GM19025 (cell line): ENCODE results near the gene HSP90AA1.
"Not testable (repeated sequence)": the region's sequence is repeated elsewhere in the genome, so short reads cannot be mapped to it uniquely, and the experiment has no call there.

Source experiments
- ATAC-seq: cut with Tn5 transposase; IDR thresholded peaks from one replicate; pipeline ENCODE4 v1.9.1; 2021; ENCODE audit warnings: mild to moderate bottlenecking, low read depth, moderate library complexity; ENCODE audit not compliant: unreplicated experiment

Gene HSP90AA1

DNA sequence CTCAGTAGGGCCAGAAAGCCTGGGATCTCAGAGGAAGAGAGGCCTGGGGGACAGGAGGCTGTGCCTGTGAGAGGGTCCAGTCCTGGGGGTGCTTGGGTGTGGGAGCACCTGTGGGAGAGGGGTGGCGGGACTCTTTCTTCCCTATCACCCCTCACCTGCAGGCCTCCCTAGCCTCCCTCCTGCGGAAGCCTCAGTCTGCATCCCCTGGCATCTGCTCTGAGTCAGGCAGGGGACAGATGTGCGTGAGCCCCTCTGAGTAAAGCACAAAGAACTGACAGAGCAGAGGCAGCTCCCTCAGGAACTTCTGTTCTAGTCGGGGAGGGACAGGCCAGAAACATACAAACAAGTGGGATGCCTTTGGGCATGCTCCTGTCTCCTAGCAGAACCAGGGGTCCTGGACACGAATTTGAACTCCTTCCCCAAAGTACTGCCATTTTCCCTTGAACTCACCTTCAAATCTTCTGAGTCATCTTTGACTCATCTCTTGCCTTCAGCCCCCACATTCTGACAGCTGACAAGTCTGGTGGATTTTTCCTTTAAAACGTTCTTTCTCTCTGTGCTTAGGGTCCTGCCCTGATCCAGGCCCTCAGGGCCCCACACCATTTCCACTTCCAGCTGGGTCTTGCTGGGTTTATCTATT, 8.5 kb upstream of the HSP90AA1 start:
- no peak for ATAC-seq

DNA sequence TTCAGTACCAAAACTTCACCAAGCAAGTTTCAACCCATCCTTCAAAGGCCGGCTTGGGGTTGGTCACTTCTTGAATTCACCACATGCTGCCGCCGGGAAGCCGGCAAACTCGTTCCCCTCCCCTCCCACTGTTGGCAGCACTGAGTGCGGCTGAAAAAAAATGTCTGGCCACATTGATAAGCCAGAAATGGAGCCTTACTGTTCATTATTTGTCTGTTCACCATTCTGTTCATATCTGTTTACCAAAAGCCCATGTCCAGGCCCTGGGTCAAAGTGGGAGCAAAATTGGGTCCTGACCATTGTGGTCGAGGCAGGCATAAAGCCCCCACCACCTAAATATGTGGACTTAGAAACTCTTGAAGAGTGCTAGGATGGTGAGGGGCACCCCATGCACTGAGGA, 7.3 kb upstream of the HSP90AA1 start:
- ATAC-seq, result no peak

DNA sequence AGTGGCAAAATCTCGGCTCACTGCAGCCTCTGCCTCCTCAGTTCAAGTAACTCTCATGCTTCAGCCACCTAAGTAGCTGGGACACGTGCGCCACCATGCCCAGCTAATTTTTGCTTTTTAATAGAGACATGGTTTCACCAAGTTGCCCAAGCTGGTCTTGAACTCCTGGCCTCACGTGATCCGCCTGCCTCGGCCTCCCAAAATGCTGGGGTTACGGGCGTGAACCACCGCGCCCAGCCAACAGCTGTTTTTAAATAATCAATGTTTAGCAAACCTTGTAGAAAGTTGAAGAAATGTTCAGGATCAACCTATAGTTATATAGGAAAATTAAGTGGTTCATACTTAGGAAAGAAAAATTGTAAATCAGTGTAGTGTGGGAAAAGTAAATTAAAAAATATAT, 6.0 kb upstream of the HSP90AA1 start:
- no peak for ATAC-seq

DNA sequence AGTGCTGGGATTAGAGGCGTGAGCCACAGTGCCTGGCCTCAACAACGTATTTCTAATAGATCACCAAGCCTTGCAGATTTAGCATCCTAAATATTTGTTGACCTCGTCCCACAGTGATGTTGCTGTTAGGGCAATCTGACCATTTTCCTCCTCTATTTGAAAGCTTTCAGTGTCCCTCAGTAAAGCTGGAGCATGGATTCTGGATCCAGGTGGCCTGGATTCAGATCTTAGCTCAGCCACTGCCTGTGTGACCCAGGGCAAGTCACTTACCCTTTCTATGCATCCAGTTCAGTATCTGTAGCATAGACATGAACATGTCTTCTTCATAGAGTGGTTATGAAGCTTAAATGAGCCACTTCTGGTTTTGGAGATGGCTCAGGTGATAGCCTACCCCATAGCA, 3.9 kb upstream of the HSP90AA1 start:
- ATAC-seq, result no peak

DNA sequence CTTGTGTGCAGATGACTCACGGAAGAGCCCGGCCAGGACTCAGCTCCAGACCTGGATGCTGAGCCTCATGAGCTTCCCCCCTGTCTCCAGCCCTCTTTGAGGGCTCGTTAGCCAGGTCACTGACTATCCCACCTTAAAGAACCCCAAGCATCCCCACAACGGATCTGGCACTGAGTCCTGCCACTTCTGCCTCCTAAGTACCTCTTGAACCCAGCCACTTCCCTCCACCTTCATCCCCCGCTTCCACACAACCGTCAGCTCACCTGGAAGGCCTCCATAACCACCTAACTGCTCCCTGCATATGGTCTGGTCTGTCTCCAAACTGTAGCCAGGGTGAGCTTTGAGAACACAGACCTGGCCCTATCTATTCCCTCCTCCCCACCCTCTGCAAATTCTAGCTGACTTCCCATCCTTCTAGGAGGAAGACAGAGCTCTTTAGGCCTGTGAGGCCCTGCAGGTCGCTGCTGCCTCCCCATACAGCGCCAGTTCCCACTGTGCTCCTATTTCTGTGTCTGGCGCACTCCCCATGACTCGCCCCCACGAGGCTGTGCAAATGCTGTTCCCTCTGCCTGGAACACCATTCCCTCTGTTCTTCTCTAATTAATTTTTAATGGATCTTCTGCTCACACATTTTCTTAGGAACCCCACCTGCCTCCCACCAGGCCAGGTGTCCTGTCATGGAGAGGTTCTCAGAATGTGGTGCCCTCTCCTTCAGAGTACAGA, 2.9 kb upstream of the HSP90AA1 start:
- no peak for ATAC-seq

DNA sequence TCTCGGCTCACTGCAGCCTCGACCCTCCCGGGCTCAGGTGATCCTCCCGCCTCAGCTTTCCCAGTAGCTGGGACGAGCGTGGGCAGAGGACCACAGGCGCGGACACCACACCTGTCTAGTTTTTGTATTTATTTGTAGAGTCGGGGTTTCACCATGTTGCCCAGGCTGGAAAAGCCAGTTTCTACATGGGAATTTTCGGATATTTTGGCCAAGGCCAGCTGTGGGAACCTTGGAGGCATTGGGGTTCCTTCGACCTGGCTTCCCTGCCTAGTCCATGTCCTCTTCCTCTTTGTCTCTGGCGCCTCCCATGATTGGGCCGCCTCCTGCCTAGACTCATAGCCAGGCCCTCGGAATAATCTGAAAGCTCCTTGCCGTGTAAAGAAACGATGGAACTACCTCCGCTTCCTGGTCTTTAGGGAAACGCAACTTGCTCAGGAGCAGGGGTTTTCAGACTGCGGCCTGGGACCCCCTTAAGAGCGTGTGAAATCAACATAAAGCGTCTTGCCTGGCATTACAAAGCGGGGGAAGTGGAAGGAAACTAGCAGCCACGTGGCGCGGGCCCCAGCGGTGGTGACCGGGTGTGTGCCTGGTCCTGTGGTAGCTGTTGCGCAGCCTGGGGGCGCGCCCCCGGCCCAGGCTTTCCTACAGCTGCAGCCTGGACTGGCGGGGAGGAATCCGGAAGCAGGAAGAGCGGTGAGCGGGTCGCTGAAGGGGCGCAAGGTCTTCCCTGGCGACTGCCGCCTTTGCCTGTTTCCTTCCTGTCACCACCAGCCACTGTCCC, 1.4 kb upstream of the HSP90AA1 start:
- ATAC-seq, result no peak

DNA sequence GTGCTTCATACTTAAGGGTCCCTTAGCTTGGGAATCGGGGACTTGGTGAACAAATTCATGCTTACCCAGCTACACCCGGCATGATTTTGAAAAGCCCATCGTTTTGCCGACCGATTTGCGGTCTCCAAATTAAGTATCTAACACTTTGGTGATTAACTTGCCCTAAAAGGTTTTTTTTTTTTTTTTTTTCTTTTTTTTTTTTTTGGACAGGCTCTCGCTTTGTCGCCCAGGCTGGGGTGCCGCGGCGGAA, 843 bp upstream of the HSP90AA1 start:
- ATAC-seq, result no peak

DNA sequence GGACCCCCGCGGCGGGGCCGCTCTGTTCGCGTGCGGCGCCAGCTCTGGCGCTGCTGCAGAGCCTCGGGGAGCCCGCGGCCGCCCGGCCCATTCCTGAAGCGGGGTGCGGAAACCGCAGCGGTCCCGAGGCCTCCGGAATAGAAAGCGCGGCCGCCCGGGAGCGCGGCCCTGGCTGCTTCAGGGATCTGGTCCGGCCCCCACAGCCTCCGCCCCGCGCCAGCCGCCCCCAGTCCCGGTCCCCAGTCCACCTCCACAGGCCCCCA, 204 bp downstream of the HSP90AA1 start:
- no peak for ATAC-seq

DNA sequence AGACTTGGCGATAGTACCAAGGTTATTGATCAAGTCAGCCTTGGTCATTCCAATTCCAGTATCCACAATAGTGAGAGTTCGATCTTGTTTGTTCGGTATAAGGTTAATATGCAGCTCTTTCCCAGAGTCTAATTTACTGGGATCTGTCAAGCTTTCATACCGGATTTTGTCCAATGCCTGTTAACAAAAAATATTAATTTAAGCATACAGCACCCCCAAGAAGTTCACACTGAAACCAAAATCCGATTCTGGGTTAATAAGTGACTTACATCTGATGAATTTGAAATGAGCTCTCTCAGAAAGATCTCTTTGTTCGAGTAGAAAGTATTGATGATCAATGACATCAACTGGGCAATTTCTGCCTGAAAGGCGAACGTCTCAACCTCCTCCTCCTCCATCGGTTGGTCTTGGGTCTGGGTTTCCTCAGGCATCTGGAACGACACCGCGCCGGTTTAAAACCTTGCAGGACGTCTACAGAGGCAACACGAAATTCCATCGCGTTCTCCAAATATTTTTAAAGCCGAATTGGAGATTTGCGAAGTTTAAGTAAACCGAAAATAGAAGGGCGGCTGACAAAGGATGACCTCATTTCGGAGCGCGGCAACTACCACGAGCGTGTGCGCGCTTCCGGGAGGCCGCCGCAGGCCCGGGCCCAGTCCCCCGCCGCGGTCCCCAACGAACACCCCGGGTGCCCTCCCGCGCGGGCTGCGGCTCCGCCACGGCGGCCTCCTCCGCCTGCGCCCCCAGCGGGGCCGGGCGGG, 716 bp downstream of the HSP90AA1 start:
- peak; percentile 8 for ATAC-seq

DNA sequence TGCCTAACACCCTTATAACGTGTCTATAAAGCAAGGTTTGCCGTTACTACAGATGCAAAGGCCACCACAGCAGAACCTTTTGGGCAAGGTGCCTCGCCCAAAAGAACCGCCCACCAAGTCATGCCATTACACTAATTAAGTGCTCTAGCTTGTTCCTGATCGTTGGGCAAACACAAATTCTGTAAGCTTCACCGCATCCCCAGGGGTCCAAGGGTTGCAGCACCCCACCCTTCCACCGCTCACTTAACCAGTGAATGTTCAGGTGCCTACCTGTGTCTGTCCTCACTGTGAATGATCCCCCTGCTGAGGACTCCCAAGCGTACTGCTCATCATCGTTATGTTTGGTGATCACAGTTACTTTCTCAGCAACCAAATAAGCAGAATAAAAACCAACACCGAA, 1.4 kb downstream of the HSP90AA1 start:
- ATAC-seq, result no peak

DNA sequence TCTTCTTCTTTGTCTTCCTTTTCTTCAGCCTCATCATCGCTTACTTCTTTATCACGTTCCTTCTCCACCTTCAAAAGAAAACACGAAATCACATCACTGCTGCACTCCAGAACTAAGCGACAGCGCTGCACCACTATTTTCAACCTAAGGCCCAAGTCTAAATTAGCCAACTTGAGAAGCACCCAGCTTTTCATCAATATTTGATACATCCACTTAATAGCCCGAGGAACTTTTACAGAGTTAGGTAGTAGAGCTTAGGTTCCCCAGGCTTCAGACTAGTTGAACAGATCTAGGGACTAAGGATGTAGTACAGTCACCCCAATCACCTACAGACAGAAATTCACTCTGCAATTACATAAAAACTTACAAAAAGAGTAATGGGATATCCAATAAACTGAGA, 1.9 kb downstream of the HSP90AA1 start:
- ATAC-seq, result no peak

DNA sequence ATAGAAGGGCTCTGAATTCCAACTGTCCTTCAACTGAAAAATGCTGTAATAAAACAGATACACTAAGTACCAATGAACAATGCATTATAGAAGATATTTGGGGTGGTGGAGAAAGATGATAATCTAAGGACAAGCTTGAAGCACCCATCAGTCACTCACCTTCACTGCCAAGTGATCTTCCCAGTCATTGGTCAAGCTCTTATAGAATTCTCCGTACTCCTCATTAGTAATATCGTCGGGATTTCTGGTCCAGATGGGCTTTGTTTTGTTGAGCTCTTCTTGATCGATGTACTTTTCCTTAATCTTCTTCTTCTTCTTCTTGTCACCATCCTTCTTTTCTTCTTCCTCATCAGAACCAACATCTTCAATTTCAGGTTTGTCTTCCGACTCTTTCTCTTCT, 2.3 kb downstream of the HSP90AA1 start:
- not testable (repeated sequence) for ATAC-seq

DNA sequence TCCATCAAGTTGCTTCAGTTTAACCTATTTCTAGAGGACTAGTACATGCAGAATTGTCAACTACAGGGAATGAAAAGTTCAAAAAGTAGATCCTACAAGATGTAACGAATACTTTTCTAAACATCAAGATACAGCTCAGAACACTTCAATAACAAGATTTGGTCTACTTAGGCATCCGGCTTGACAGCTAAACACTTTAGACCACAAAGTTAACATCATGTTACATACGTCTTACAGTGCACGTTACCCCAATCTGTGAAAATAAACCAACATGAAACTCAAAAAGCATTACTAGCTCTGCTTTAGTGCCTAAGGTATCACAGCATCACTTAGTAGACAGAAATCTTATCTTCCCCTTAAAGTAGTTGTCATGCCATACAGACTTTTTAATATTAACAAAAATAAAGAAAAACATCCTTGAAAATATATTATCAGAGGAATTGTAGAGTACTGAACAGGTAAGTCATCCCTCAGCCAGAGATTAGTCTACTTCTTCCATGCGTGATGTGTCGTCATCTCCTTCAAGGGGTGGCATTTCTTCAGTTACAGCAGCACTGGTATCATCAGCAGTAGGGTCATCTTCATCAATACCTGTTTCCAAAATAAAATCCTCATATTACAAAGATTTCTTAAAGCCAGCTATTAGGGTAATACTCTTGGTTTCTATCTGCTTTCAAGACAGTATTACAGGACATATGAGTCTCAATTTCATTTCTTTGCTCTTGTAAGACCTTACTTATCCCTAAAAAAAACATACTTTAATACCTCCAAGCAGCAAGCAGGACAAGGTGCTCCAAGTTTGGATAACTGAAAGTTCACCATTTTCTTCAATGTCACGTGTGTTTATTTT, 5.4 kb downstream of the HSP90AA1 start:
- ATAC-seq, result no peak

DNA sequence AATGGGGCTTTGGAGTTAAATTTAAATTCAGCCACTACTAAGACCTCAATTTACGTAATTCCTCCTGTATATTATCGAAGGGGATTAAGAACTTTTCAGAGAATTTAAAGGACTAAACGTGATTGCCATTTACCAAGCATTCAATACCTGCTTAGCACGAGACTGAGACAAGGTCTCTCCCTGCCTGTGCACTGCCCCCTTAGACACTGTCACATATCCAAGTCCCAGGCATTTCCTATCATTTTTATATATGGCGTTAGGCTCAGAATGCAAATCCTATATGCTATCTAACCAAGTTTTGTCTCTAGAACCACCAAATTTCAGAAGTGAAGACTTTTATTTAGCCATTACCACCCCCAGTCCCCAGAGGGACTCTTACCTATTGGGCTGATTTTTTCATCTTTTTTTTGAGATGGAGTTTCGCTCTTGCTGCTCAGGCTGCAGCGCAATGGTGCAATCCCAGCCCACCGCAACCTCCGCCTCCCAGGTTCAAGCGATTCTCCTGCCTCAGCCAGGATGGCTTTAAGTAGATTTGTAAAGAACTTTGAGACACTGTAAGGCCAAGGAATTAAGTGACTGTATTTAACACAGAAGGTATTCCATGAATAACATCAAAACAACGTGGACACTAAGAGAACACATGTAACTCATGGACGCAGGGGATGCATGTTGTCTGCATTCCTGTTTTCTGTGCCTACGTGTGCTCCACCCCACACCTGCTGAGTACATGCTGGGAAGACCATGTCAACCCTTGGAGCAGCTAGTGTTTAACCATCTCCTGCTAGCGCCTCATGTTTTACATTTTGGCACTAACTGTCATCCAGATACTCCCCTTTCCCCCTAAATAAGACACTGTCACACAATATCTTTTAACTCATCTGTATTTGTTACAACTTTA, 6.4 kb downstream of the HSP90AA1 start:
- no peak for ATAC-seq

DNA sequence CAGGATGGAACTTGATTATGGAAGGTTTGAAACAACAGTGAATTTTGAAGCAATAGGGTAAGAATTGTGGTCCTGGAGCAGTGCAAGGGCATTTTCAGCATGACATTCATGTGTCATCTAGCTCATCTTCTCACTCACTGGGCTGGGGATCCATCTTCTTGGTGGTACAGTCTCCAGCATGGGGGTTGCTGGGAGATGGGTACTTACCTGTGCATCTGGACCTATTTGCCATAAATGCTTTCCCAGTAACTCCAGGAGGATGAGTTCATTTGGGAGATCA, 7.2 kb downstream of the HSP90AA1 start:
- no peak for ATAC-seq

DNA sequence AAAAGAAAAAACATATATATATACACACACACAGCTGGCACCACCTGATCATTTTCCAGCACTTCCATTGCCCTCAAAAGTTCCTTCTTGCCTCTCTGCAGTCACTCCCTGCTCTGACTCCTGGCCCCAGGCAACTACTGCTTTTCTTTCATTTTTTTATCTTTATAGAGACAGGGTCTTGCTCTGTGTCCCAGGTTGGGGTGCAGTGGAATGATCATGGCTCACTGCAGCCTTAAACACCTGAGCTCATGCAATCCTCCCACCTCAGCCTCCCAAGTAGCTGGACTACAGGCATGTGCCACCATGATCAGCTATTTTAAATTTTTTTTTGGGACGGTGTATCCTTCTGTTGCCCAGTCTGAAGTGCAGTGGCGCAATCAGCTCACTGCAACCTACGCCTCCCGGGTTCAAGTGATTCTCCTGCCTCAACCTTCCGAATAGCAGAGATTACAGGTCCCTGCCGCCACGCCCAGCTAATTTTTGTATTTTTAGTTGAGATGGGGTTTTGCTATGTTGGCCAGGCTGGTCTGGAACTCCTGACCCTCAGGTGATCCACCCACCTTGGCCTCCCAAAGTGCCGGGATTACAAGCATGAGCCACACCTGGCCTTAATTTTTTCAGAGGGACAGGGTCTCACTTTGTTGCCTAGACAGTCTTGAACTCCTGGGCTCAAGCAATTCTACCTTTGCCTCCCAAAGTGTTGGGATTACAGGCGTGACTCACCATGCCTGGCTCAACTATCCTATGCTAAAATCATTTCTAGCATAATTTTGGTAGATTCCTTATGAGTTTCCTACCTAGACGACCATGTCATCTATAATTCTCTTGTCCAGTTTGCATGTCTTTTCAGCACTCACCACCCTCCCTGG, 7.8 kb downstream of the HSP90AA1 start:
- no peak for ATAC-seq

DNA sequence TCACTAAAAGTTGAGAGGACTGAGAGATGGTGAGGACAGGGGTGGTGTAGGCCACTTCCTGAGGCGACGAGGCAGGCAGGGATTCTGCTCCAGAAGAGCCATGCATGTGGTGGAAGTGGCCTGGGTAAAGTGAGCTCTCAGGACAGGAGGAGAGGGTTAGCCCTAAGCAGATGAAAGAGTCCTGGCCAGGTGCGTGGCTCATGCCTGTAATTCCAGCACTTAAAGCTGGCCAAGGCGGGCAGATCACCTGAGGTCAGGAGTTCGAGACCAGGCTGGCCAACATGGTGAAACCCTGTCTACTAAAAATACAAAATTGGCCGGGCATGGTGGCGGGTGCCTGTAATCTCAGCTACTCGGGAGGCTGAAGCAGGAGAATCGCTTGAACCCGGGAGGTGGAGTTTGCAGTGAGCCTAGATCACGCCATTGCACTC, 8.5 kb downstream of the HSP90AA1 start:
- ATAC-seq, result not testable (repeated sequence)

DNA sequence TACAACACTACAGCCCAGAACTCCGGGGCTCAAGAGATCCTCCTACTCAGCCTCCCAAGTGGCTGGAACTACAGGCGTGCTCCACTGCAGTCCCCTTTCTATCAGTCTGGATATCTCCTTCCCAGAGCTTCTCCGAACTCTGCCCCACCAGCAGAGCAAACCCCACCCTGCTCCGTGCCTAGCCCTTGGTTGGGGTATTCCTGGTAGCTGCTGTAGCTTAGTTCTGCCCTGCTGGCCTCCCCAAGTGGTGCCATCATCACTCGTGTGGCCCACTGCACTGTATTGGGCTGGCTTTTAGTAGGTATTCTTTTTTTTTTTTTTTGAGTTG, 9.5 kb downstream of the HSP90AA1 start:
- ATAC-seq, result no peak

DNA sequence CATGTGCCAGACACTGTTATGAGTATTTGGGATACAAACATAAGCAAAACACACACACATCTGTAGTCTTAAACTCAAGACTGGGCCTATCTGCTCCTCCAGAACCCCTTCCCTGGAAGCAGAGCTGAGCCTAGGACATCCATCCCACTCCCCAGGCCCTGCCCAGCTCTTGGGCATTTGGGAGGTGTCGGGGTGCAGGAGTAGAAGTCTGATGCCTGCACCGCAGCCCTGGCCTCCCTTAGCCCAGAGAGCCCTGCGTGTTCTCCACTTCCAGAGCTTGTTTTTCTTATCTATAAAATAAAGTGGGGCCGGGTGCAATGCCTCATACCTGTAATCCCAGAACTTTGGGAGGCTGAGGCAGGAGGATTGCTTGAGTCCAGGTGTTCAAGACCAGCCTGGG, 11.7 kb downstream of the HSP90AA1 start:
- ATAC-seq, result no peak
